HCT116 (cell line): Measurements from ENCODE around the gene ZNF653.
A peak's percentile ranks its signal among the peaks of the same experiment; 100 is the strongest.

Experiments
- ATF3 ChIP-seq: IDR thresholded peaks from 2 replicates; pipeline ENCODE4 v1.6.1; 2012
- CBX3 ChIP-seq: IDR thresholded peaks from 2 replicates; pipeline ENCODE4 v1.6.1; 2012; ENCODE audit warnings: low read depth
- ELF1 ChIP-seq: IDR thresholded peaks from 2 replicates; pipeline ENCODE4 v1.6.1; 2012; ENCODE audit warnings: low read depth, borderline replicate concordance
- EZH2 ChIP-seq: fragments of 200-600 bp; sonication (generic); IDR thresholded peaks from 2 replicates; pipeline ENCODE4 v1.6.1; 2017; ENCODE audit warnings: antibody characterized with exemption, mixed run types
- POLR2A ChIP-seq: IDR thresholded peaks from 2 replicates; pipeline ENCODE4 v1.7.0; 2011; ENCODE audit warnings: borderline replicate concordance; ENCODE audit not compliant: insufficient read depth, insufficient read length; ENCODE audit errors: extremely low read depth
- POLR2AphosphoS5 ChIP-seq: IDR thresholded peaks from 2 replicates; pipeline ENCODE4 v1.6.1; 2011; ENCODE audit warnings: mild to moderate bottlenecking, low read depth, low read length, moderate library complexity
- REST ChIP-seq: IDR thresholded peaks from 2 replicates; pipeline ENCODE4 v1.6.1; 2012; ENCODE audit warnings: low read depth
- TCF7L2 ChIP-seq: IDR thresholded peaks from 2 replicates; pipeline ENCODE4 v1.7.0; 2011; ENCODE audit warnings: borderline replicate concordance, inconsistent platforms; ENCODE audit not compliant: insufficient read depth, insufficient read length; ENCODE audit errors: extremely low read depth
- YY1 ChIP-seq: IDR thresholded peaks from 2 replicates; pipeline ENCODE4 v1.6.1; 2011; ENCODE audit warnings: low read length, low read depth, moderate library complexity, mild to moderate bottlenecking; ENCODE audit not compliant: insufficient replicate concordance; ENCODE audit errors: extremely low read depth
- TF ChIP-seq, protein P1 (sequence below), 3 experiments: fragments of 200-600 bp in 1 of 3; sonication (generic) in 1 of 3; IDR thresholded peaks in 2 of 3; conservative IDR thresholded peaks in 1 of 3; 2 replicates each; pipeline ENCODE4 v1.5.1; 2012 to 2017; ENCODE audit warnings: low read depth in 2 of 3, low read length in 2 of 3, antibody characterized with exemption in 1 of 3, borderline replicate concordance in 1 of 3, control low read depth in 1 of 3, mild to moderate bottlenecking in 1 of 3, mixed read lengths in 1 of 3, mixed run types in 1 of 3, moderate library complexity in 1 of 3; ENCODE audit not compliant: insufficient read depth in 1 of 3
- TF ChIP-seq, protein P2 (sequence below): IDR thresholded peaks from 2 replicates; pipeline ENCODE4 v1.6.1; 2012

GRCh38 chr19:11496391-11497163, 9.1 kb downstream of the ZNF653 start:
- TF ChIP-seq POLR2AphosphoS5, result no peak
- TF ChIP-seq, protein P1, sequence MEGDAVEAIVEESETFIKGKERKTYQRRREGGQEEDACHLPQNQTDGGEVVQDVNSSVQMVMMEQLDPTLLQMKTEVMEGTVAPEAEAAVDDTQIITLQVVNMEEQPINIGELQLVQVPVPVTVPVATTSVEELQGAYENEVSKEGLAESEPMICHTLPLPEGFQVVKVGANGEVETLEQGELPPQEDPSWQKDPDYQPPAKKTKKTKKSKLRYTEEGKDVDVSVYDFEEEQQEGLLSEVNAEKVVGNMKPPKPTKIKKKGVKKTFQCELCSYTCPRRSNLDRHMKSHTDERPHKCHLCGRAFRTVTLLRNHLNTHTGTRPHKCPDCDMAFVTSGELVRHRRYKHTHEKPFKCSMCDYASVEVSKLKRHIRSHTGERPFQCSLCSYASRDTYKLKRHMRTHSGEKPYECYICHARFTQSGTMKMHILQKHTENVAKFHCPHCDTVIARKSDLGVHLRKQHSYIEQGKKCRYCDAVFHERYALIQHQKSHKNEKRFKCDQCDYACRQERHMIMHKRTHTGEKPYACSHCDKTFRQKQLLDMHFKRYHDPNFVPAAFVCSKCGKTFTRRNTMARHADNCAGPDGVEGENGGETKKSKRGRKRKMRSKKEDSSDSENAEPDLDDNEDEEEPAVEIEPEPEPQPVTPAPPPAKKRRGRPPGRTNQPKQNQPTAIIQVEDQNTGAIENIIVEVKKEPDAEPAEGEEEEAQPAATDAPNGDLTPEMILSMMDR (IDR thresholded peaks at IDR 0.05 in 2 of 3, conservative IDR thresholded peaks at IDR 0.05 in 1 of 3; ENCODE audit: borderline replicate concordance in 1 of 3, insufficient read depth in 1 of 3, low read depth in 2 of 3, low read length in 2 of 3), result peak; percentile 86 to 97 (median 94)
- TF ChIP-seq POLR2A, result no peak
- TF ChIP-seq CBX3, result no peak
- TF ChIP-seq YY1, result peak; percentile 30
- no peak for TF ChIP-seq ELF1
- no peak for TF ChIP-seq ATF3
- no peak for TF ChIP-seq EZH2
- TF ChIP-seq REST, result no peak
- no peak for TF ChIP-seq TCF7L2
- TF ChIP-seq, protein P2, sequence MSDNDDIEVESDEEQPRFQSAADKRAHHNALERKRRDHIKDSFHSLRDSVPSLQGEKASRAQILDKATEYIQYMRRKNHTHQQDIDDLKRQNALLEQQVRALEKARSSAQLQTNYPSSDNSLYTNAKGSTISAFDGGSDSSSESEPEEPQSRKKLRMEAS, result no peak; the same call in 1 of the 2 replicates
